NCI-H1436 treated with DMSO at 0.1 percent for 48 hours (cell line): ENCODE data around the gene IGFL4.

Experiments
- DNase-seq: peaks from one replicate; lab custom pipeline; 2025; lab: John Stamatoyannopoulos, UW

IGFL4 gene

GRCh38 chr19:46020819-46021125 lies 20.0 kb downstream of the IGFL4 start:
- DNase-seq = no peak

GRCh38 chr19:46019270-46019669 lies 21.5 kb downstream of the IGFL4 start:
- no peak for DNase-seq

- no peak for DNase-seq
These were observed 22.0 kb downstream of the IGFL4 start for GRCh38 chr19:46018729-46019251.

- no peak for DNase-seq
These were observed 22.7 kb downstream of the IGFL4 start for GRCh38 chr19:46017874-46018675.

GRCh38 chr19:46017095-46017429 lies 23.7 kb downstream of the IGFL4 start:
- DNase-seq = no peak

GRCh38 chr19:46016426-46017094 lies 24.2 kb downstream of the IGFL4 start:
- DNase-seq = no peak

- DNase-seq = no peak
These were observed 24.9 kb downstream of the IGFL4 start for GRCh38 chr19:46015687-46016425.

GRCh38 chr19:46014941-46015686 lies 25.7 kb downstream of the IGFL4 start:
- no peak for DNase-seq

- no peak for DNase-seq
These were observed 26.3 kb downstream of the IGFL4 start for GRCh38 chr19:46014534-46014933.

- no peak for DNase-seq
These were observed 31.0 kb downstream of the IGFL4 start for GRCh38 chr19:46009530-46010510.

- no peak for DNase-seq
These were observed 34.4 kb downstream of the IGFL4 start for GRCh38 chr19:46006411-46006810.

- no peak for DNase-seq
These were observed 38.0 kb downstream of the IGFL4 start for GRCh38 chr19:46002678-46003275.

- DNase-seq = no peak
These were observed 40.1 kb downstream of the IGFL4 start for GRCh38 chr19:46000491-46001246.

- DNase-seq = no peak
These were observed 41.1 kb downstream of the IGFL4 start for GRCh38 chr19:45999653-46000121.

GRCh38 chr19:45998834-45999233 lies 42.0 kb downstream of the IGFL4 start:
- DNase-seq = no peak

GRCh38 chr19:45996933-45997332 lies 43.9 kb downstream of the IGFL4 start:
- DNase-seq = no peak

- no peak for DNase-seq
These were observed 45.0 kb downstream of the IGFL4 start for GRCh38 chr19:45995715-45996385.

- peak; percentile 98 for DNase-seq
These were observed 45.6 kb downstream of the IGFL4 start, which contains the start of gene CCDC61 for GRCh38 chr19:45994998-45995714. TSS of gene CCDC61 (plus strand) at chr19:45995467. CDS start at chr19:46003019, 7,552 bp downstream.
